Stimulated activated CD8-positive, alpha-beta memory T cell treated with anti-CD3 and anti-CD28 coated beads, Interleukin-15, amount 100 ng/mL, for 4 hours (primary cell): ENCODE measurements around the gene HTR3C.
A peak's percentile ranks its signal among the peaks of the same experiment; 100 is the strongest.
"Not testable (repeated sequence)": the region's sequence is repeated elsewhere in the genome, so short reads cannot be mapped to it uniquely, and the experiment has no call there.

Experiments
- DNase-seq, 2 donors: peaks; one replicate each; pipeline ENCODE4 v3.0.0-alpha.2; 2020; ENCODE audit warnings: low read depth in 2 of 2

The HTR3C gene, protein sequence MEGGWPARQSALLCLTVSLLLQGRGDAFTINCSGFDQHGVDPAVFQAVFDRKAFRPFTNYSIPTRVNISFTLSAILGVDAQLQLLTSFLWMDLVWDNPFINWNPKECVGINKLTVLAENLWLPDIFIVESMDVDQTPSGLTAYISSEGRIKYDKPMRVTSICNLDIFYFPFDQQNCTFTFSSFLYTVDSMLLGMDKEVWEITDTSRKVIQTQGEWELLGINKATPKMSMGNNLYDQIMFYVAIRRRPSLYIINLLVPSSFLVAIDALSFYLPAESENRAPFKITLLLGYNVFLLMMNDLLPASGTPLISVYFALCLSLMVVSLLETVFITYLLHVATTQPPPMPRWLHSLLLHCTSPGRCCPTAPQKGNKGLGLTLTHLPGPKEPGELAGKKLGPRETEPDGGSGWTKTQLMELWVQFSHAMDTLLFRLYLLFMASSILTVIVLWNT

DNA sequence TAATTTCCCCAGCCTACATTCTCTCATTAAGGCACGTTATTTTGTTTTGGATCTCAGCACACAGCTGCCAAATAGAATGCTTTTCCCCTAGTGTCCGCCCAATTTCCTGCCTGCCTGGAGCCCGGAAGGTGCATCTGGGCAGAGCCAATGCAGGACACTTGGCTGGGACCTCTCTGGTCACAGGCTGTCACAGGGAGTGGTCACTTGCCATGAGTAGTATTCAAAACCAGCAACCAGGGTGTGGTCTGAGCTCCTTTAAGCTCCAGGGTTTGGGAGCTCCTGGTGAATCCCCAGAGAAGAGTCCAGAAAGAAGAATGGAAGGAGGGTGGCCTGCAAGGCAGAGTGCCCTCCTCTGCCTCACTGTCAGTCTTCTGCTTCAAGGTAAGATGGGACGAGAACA, at the start of gene HTR3C:
Gene HTR3C (plus strand): TSS at position 281 of the 400 bp plus-strand sequence. CDS start 34 bp downstream, at position 315.
- DNase-seq: no peak

- no peak for DNase-seq
These were observed 49.5 kb upstream of the HTR3C start for GRCh38 chr3:184003187-184003967.

- DNase-seq: no peak
These were observed 48.4 kb upstream of the HTR3C start for GRCh38 chr3:184004476-184004875.

DNA sequence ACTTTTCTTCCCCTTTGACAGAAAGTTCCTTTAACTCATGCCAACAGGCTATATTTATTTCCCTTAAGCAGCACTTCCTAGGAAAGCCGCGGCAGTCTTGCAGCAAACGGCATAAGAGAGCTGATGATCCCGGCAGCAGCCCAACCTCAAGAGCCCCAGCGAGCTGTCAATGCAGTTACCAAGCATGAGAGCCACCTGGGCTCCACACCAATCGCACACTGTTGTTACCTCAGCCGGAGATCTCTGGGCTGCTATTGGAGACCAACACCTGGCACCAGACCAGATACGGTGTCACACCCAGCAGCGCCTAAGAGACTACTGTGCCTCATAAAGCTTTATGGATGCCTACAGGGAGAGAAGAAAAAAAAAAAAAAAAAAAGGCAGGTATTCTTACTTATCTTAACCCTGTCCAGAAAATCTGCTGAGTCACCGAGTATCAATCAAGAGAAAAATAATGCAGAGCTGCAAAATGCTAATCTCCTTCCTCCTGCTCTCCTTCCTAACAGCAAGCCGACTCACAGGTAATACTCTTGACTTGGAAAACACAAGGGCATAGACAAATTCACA, 46.8 kb upstream of the HTR3C start:
- DNase-seq: no peak

GRCh38 chr3:184007143-184007813, 45.6 kb upstream of the HTR3C start:
- not testable (repeated sequence) for DNase-seq

- no peak for DNase-seq
These were observed 44.7 kb upstream of the HTR3C start for GRCh38 chr3:184008161-184008560.

DNA sequence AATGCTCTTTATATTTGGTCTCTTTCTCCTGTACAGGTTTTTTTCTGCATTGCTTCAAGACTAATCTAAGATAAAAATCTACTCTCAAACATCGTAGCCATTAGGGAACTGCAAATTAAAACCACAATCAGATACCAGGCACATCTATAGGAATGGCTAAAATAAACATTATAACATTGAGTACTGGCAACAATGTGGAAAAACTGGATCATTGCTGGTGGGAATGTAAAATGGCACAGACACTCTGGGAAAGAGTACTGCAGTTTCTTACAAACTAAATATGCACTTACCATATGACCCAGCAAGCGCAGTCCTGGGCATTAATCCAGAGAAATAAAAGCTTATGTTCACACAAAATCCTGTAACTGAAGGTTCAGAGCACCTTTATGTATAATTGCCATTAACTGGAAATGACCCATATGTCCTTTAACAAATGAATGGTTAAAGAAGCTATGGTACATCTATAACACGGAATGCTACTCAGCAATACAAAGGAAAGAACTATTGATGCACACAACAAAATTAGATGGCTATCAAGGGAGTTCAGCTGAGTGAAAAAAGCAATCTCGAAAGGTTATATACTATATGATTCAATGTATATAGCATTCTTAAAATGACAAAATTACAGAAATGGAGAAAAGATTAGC, 41.5 kb upstream of the HTR3C start:
- no peak for DNase-seq

DNA sequence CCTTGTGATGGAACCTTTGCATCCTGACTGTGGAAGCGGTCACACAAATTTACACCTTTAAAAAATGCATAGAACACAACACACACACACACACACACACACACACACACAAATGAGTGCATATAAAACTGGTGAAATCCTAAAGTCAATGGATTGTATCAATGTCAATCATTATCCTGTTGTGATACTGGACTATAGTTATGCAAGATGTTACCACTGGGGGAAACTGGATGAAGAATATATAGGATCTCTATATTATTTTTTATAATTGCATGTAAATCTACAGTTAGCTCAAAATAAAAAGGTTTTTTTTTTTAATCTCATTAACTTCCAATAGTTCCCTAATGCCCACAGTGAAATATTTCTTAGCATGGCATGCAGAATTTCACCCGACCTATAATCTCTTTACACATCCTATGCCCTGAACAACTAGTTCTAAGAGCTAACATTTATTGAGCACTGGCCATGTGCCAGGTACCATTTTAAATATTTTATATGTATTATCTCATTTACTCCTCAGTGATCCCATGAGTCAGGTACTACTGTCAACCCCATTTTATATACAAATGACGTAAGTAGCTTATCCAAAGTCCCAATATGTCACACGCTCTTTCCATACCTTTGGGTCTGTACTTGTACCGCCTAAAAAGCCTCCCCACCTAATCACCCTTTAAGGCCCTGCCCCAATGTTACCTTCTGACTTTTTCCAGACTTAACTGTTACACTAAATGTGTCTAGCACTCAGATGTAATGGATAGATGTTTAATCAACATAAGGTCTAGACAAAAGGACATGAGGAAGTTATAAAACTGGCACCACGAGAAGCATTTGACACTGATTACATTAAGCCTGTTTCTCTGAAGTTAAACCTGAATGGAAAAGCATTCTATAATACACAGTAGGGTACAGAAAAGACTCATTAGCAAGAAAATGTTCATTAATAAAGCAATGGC, 40.6 kb upstream of the HTR3C start:
- no peak for DNase-seq

GRCh38 chr3:184015381-184016019, 37.3 kb upstream of the HTR3C start:
- DNase-seq: no peak

GRCh38 chr3:184016169-184016570, 36.7 kb upstream of the HTR3C start:
- no peak for DNase-seq

- DNase-seq: peak in 1 of 2 donors; percentile 20
These were observed 35.8 kb upstream of the HTR3C start for GRCh38 chr3:184016811-184017671.

- DNase-seq: peak; percentile 69
These were observed 35.0 kb upstream of the HTR3C start, which contains the start of gene ABCC5 for GRCh38 chr3:184017672-184018423. TSS of gene ABCC5 (minus strand) at chr3:184017884. CDS start at chr3:184014392, 3,492 bp downstream.

GRCh38 chr3:184018424-184018973, 34.3 kb upstream of the HTR3C start:
- DNase-seq: no peak

DNA sequence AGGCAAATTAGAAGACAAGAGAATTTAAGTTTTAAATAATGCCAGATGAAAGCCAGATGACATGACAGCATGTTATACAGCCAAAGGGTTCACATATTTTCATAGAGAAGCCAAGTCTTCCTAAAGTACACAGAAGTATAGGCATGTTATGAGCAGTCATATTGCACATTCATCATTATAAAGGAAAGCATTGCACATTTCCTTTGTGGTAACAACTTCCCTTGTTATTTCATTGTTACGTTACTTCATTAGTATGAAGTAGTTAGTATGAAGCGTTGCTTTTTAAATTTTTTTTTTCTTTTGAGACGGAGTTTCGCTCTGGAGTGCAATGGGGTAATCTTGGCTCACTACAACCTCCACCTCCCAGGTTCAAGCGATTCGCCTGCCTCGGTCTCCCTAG, 30.5 kb upstream of the HTR3C start:
- DNase-seq: no peak

- DNase-seq: not testable (repeated sequence)
These were observed 27.6 kb upstream of the HTR3C start for GRCh38 chr3:184025256-184025655.

- DNase-seq: not testable (repeated sequence)
These were observed 24.5 kb upstream of the HTR3C start for GRCh38 chr3:184028275-184028890.

- no peak for DNase-seq
These were observed 23.4 kb upstream of the HTR3C start for GRCh38 chr3:184029443-184029842.
